IPS DF 6.9 (cell line): Measurements from ENCODE around the gene IQSEC3.

Source experiments
- DNase-seq: peaks from one replicate; pipeline ENCODE4 v3.0.0-alpha.2; 2013; ENCODE audit warnings: low read depth, low spot score
- H3K27ac ChIP-seq: one replicate; pipeline ENCODE4 v1.5.1; 2013; ENCODE audit warnings: low read length, control low read depth
- H3K27me3 ChIP-seq: 2 replicates; pipeline ENCODE4 v1.6.1; 2013; ENCODE audit warnings: mild to moderate bottlenecking, low read length; ENCODE audit not compliant: control insufficient read depth, insufficient read depth
- H3K36me3 ChIP-seq: 2 replicates; pipeline ENCODE4 v1.6.1; 2013; ENCODE audit warnings: low read length; ENCODE audit not compliant: control insufficient read depth, insufficient read depth
- H3K4me1 ChIP-seq: 2 replicates; pipeline ENCODE4 v1.6.1; 2013; ENCODE audit warnings: low read length; ENCODE audit not compliant: control insufficient read depth, insufficient read depth
- H3K4me3 ChIP-seq: 2 replicates; pipeline ENCODE4 v1.5.1; 2013; ENCODE audit warnings: mild to moderate bottlenecking, low read length
- H3K9me3 ChIP-seq: 2 replicates; pipeline ENCODE4 v1.6.1; 2013; ENCODE audit warnings: low read length, inconsistent platforms; ENCODE audit not compliant: control insufficient read depth, insufficient read depth
- WGBS: extraction: QIAGEN DNeasy Blood & Tissue Kit; methylation state at CpG from one replicate; pipeline ENCODE4 v1.1.7; 2013; ENCODE audit warnings: mixed read lengths, missing lambda C conversion rate; ENCODE audit not compliant: insufficient read length, insufficient coverage; 5-methylcytosine and 5-hydroxymethylcytosine counted together

Gene IQSEC3

DNA sequence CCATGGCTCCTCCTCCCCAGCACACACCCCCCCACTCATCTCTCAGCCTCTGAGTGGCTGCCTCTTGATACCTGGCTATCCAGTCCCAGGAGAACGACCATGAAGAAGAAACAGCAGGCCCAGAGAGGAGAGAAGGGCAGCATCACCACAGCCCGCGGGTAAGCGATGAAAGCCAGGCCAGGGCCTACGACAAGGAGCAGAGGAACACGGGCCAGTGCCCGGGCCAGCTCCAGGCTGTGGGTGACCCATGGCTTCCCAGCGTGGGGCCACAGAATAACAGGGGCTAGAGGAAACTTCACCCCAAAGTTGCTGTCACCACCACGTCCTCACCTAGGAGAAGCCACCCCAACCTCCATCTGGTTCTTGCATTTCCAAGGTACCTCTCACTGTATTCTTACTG, 157.8 kb downstream of the IQSEC3 start:
- no CpG with 5 or more reads among the region's 9 CpGs for WGBS
- no peaks in the 10 kb centered on the region for H3K9me3 ChIP-seq
- no peak overlapping the region for H3K4me3 ChIP-seq
- no peak overlapping the region for H3K27ac ChIP-seq
- H3K4me1 ChIP-seq, result no peaks in the 10 kb centered on the region
- H3K36me3 ChIP-seq, result no peaks in the 10 kb centered on the region
- no peak for DNase-seq
- H3K27me3 ChIP-seq, result no peaks in the 10 kb centered on the region

DNA sequence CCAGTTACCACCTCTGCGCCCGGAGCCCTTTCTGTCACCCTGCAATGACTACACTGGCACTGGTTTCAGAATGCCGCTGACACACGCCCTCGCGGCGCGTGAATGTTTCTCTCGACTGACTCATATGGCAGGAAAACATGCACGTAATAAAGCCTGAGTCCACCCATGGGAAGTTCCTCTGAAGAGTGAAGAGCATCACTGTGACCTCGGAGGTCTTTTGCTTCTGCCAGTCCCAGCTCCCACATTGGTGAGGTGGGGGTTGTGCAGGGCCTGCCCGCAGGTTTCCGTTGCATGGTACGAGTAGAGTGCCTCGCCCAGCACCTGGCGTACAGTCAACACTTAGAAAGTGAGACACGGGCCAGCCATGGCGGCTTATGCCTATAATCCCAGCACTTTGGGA, 158.4 kb downstream of the IQSEC3 start:
- H3K27me3 ChIP-seq, result no peaks in the 10 kb centered on the region
- H3K4me3 ChIP-seq, result no peak overlapping the region
- H3K4me1 ChIP-seq, result no peaks in the 10 kb centered on the region
- no peak for DNase-seq
- WGBS, result no CpG with 5 or more reads among the region's 18 CpGs
- no peak overlapping the region for H3K27ac ChIP-seq
- H3K36me3 ChIP-seq, result no peaks in the 10 kb centered on the region
- no peaks in the 10 kb centered on the region for H3K9me3 ChIP-seq

DNA sequence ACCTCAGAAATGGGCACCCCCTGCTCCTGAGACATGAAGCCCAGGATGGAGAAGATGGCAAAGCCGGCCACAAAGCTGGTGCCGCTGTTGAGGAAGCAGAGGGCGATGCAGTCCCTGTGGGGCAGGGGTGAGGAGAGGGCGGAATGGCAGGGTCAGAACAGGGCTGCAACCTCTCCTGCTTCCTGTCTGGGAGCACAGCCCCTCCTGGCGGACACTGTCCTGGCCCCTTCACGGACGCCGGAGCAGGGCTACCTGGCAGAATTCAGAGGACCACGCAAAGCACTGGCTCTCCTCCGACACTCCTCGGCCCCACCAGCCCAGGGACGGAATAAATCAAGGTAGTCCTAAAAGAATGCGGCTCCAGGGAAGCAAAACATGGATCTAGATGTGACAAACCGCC, 159.8 kb downstream of the IQSEC3 start:
- no peak for DNase-seq
- no CpG with 5 or more reads among the region's 14 CpGs for WGBS
- Histone ChIP-seq H3K9me3 (no peaks in the 10 kb centered on the region), H3K4me3 (no peak overlapping the region), H3K27ac (no peak overlapping the region), H3K27me3 (no peaks in the 10 kb centered on the region), H3K4me1 (0 out of 2 replicates have a peak, but pooled peaks cover 2% of the 10 kb centered on the region), H3K36me3 (no peaks in the 10 kb centered on the region)

DNA sequence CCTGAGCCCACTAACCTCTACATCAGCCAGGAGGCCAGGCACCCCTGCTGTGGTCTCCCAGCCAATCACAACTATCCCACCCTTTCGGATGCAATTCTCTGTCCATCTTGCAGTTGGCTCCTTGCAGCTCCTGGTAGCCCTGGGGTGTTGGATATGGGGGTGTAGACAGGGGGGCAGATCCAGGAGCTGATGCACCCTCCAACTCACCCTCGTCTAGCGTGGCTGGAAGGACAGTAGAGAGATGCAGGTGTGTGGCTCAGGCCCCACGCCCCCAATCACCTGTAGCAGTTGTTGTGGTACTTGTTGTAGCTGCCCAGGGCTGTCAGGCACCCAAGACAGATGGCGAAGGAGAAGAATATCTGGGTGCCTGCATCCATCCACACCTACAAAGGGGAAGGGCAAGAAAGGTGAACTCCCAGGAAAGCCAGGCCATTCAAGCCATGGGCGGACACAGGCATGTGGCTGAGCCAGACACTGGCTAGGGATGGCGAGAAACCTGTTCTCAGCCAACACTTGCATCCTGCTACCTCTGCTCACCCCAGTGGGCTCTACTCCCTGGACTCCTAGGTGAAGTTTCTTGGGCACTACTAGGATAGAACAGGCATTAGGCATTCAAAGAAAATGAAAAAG, 160.8 kb downstream of the IQSEC3 start:
- Histone ChIP-seq H3K36me3 (no peaks in the 10 kb centered on the region), H3K4me1 (0 out of 2 replicates have a peak, but pooled peaks cover 2% of the 10 kb centered on the region), H3K27ac (no peak overlapping the region), H3K4me3 (no peak overlapping the region), H3K9me3 (no peaks in the 10 kb centered on the region), H3K27me3 (no peaks in the 10 kb centered on the region)
- no peak for DNase-seq
- WGBS, result no CpG with 5 or more reads among the region's 7 CpGs
